HEK293 (cell line): Measurements from ENCODE around the gene AFF4.

ENCODE experiments used
- CTCF ChIA-PET: fragments of 350-600 bp; formaldehyde crosslinking; extraction: SDS; loops from one replicate; lab custom pipeline; 2021; ENCODE audit warnings: antibody characterized with exemption; lab: Yijun Ruan, JAX
- POLR2A ChIA-PET: fragments of 300-600 bp; formaldehyde crosslinking; extraction: SDS; loops from one replicate; lab custom pipeline; 2020; ENCODE audit warnings: antibody characterized with exemption, inconsistent platforms; lab: Yijun Ruan, JAX
- H3K27ac ChIP-seq: fragments of 200-500 bp; sonication (Bioruptor generic); 2 replicates; pipeline ENCODE4 v1.5.1; 2014; ENCODE audit warnings: low read depth, low read length, control low read depth, inconsistent platforms; ENCODE audit errors: extremely low read depth
- H3K36me3 ChIP-seq, 2 experiments: fragments of 200-500 bp in 1 of 2; sonication (Bioruptor generic) in 1 of 2; 1 replicate in 1 of 2; 2 replicates in 1 of 2; pipeline ENCODE4 v1.5.1; 2014 to 2017; ENCODE audit warnings: inconsistent platforms in 2 of 2, low read length in 2 of 2; ENCODE audit not compliant: control insufficient read depth in 2 of 2, insufficient read depth in 1 of 2
- H3K4me1 ChIP-seq: fragments of 200-500 bp; sonication (Bioruptor generic); 2 replicates; pipeline ENCODE4 v1.5.1; 2014; ENCODE audit warnings: mild to moderate bottlenecking, low read length, inconsistent platforms; ENCODE audit not compliant: control insufficient read depth, insufficient read depth
- H3K4me3 ChIP-seq: 2 replicates; pipeline ENCODE4 v1.5.1; 2011; ENCODE audit warnings: low read depth, mild to moderate bottlenecking, control low read depth, low read length, moderate library complexity
- H3K9me3 ChIP-seq: fragments of 200-500 bp; sonication (Bioruptor generic); 2 replicates; pipeline ENCODE4 v1.5.1; 2014; ENCODE audit warnings: low read depth, low read length, inconsistent platforms; ENCODE audit not compliant: control insufficient read depth, insufficient read depth
- CTCF ChIP-seq: fragments of 450-650 bp; formaldehyde crosslinking; IDR thresholded peaks from 2 replicates; pipeline ENCODE4 v1.5.1; 2016; ENCODE audit warnings: missing biosample characterization, missing genetic modification characterization
- ELK4 ChIP-seq: IDR thresholded peaks from 2 replicates; pipeline ENCODE4 v1.6.1; 2011; ENCODE audit warnings: mild to moderate bottlenecking, low read depth, low read length, borderline replicate concordance
- FEZF1 ChIP-seq: fragments of 450-650 bp; formaldehyde crosslinking; IDR thresholded peaks from 2 replicates; pipeline ENCODE4 v1.5.1; 2016; ENCODE audit warnings: missing biosample characterization, missing genetic modification characterization
- GLI4 ChIP-seq: fragments of 450-650 bp; formaldehyde crosslinking; IDR thresholded peaks from 2 replicates; pipeline ENCODE4 v1.5.1; 2016; ENCODE audit warnings: missing biosample characterization, missing genetic modification characterization
- IKZF3 ChIP-seq: fragments of 450-650 bp; IDR thresholded peaks from 2 replicates; pipeline ENCODE4 v1.5.0; 2018; ENCODE audit warnings: missing biosample characterization, mild to moderate bottlenecking, missing genetic modification characterization, moderate library complexity
- KLF7 ChIP-seq: fragments of 450-650 bp; formaldehyde crosslinking; IDR thresholded peaks from 2 replicates; pipeline ENCODE4 v1.5.1; 2016; ENCODE audit warnings: missing biosample characterization, missing genetic modification characterization, borderline replicate concordance
- PRDM10 ChIP-seq: fragments of 450-650 bp; formaldehyde crosslinking; IDR thresholded peaks from 2 replicates; pipeline ENCODE4 v1.5.1; 2016; ENCODE audit warnings: missing biosample characterization, missing genetic modification characterization
- SCRT2 ChIP-seq: fragments of 450-650 bp; formaldehyde crosslinking; IDR thresholded peaks from 2 replicates; pipeline ENCODE4 v1.5.1; 2016; ENCODE audit warnings: missing biosample characterization, missing genetic modification characterization
- ZBTB11 ChIP-seq: fragments of 450-650 bp; formaldehyde crosslinking; conservative IDR thresholded peaks from 2 replicates; pipeline ENCODE4 v1.5.1; 2016; ENCODE audit warnings: low read depth, missing biosample characterization, missing genetic modification characterization
- ZFP69B ChIP-seq: fragments of 450-650 bp; formaldehyde crosslinking; IDR thresholded peaks from 2 replicates; pipeline ENCODE4 v1.5.1; 2016; ENCODE audit warnings: missing biosample characterization, missing genetic modification characterization
- ZNF169 ChIP-seq: fragments of 450-650 bp; formaldehyde crosslinking; IDR thresholded peaks from 2 replicates; pipeline ENCODE4 v1.5.1; 2016; ENCODE audit warnings: missing biosample characterization, missing genetic modification characterization
- ZNF175 ChIP-seq: fragments of 450-650 bp; formaldehyde crosslinking; IDR thresholded peaks from 2 replicates; pipeline ENCODE4 v1.5.1; 2016; ENCODE audit warnings: missing biosample characterization, missing genetic modification characterization
- ZNF280C ChIP-seq: fragments of 450-650 bp; formaldehyde crosslinking; IDR thresholded peaks from 2 replicates; pipeline ENCODE4 v1.5.1; 2016; ENCODE audit warnings: missing biosample characterization, missing genetic modification characterization
- ZNF335 ChIP-seq: fragments of 450-650 bp; formaldehyde crosslinking; conservative IDR thresholded peaks from 2 replicates; pipeline ENCODE4 v1.5.1; 2016; ENCODE audit warnings: missing biosample characterization, missing genetic modification characterization
- ZNF391 ChIP-seq: fragments of 450-650 bp; formaldehyde crosslinking; IDR thresholded peaks from 2 replicates; pipeline ENCODE4 v1.5.1; 2016; ENCODE audit warnings: low read depth, missing biosample characterization, missing genetic modification characterization, borderline replicate concordance
- ZNF394 ChIP-seq: fragments of 450-650 bp; formaldehyde crosslinking; IDR thresholded peaks from 2 replicates; pipeline ENCODE4 v1.5.1; 2016; ENCODE audit warnings: missing biosample characterization, missing genetic modification characterization, mild to moderate bottlenecking, moderate library complexity, borderline replicate concordance
- ZNF513 ChIP-seq: fragments of 450-650 bp; IDR thresholded peaks from 2 replicates; pipeline ENCODE4 v1.5.1; 2018; ENCODE audit warnings: missing biosample characterization, missing genetic modification characterization
- ZNF549 ChIP-seq: fragments of 450-650 bp; IDR thresholded peaks from 2 replicates; pipeline ENCODE4 v1.5.1; 2018; ENCODE audit warnings: missing biosample characterization, missing genetic modification characterization, mild to moderate bottlenecking, inconsistent platforms, moderate library complexity
- ZNF560 ChIP-seq: fragments of 450-650 bp; formaldehyde crosslinking; IDR thresholded peaks from 2 replicates; pipeline ENCODE4 v1.5.1; 2017; ENCODE audit warnings: missing biosample characterization, missing genetic modification characterization, borderline replicate concordance
- ZNF585B ChIP-seq: fragments of 450-650 bp; formaldehyde crosslinking; IDR thresholded peaks from 2 replicates; pipeline ENCODE4 v1.5.1; 2016; ENCODE audit warnings: missing biosample characterization, missing genetic modification characterization
- ZNF658 ChIP-seq: fragments of 450-650 bp; formaldehyde crosslinking; IDR thresholded peaks from 2 replicates; pipeline ENCODE4; 2016; ENCODE audit warnings: missing biosample characterization, missing genetic modification characterization
- ZNF660 ChIP-seq: fragments of 450-650 bp; IDR thresholded peaks from 2 replicates; pipeline ENCODE4 v1.5.1; 2018; ENCODE audit warnings: missing biosample characterization, mild to moderate bottlenecking, missing genetic modification characterization
- ZNF707 ChIP-seq: fragments of 450-650 bp; formaldehyde crosslinking; IDR thresholded peaks from 2 replicates; pipeline ENCODE4 v1.5.1; 2016; ENCODE audit warnings: missing biosample characterization, missing genetic modification characterization
- ZNF791 ChIP-seq: fragments of 450-650 bp; formaldehyde crosslinking; IDR thresholded peaks from 2 replicates; pipeline ENCODE4 v1.5.1; 2016; ENCODE audit warnings: missing biosample characterization, missing genetic modification characterization
- ZNF837 ChIP-seq: fragments of 450-650 bp; formaldehyde crosslinking; IDR thresholded peaks from 2 replicates; pipeline ENCODE4 v1.5.1; 2016; ENCODE audit warnings: missing biosample characterization, missing genetic modification characterization

AFF4 gene

GRCh38 chr5:132905938-132906337 lies 57.5 kb downstream of the AFF4 start:
- H3K36me3 ChIP-seq: peaks cover 20 to 47% of the 10 kb centered on the region in 2 experiments
- POLR2A ChIA-PET: no interaction called here
- TF ChIP-seq PRDM10 (tag by site-specific recombination) (peak; percentile 47), GLI4 (tag by site-specific recombination) (no peak), ZNF169 (tag by site-specific recombination) (no peak), ZNF513 (no peak), ZNF391 (tag by site-specific recombination) (no peak), ZNF175 (tag by site-specific recombination) (no peak), ZNF791 (tag by site-specific recombination) (no peak), ZNF560 (tag by site-specific recombination) (no peak), CTCF (tag by site-specific recombination) (no peak), ZNF549 (tag by site-specific recombination) (no peak), SCRT2 (tag by site-specific recombination) (peak; percentile 44; the same call in 1 of the 2 replicates), KLF7 (tag by site-specific recombination) (no peak), ELK4 (no peak), ZNF394 (tag by site-specific recombination) (no peak), ZNF837 (tag by site-specific recombination) (no peak), ZNF658 (tag by site-specific recombination) (no peak), ZNF280C (tag by site-specific recombination) (no peak), FEZF1 (tag by site-specific recombination) (peak; percentile 46; the same call in 1 of the 2 replicates), ZBTB11 (tag by site-specific recombination) (no peak), ZFP69B (no peak), ZNF585B (tag by site-specific recombination) (no peak), ZNF660 (no peak), IKZF3 (tag by site-specific recombination) (no peak), ZNF335 (tag by site-specific recombination) (no peak), ZNF707 (tag by site-specific recombination) (no peak)

More at GRCh38 chr5:132905938-132906337, 57.5 kb downstream of the AFF4 start:
- Histone ChIP-seq H3K27ac (no peak overlapping the region), H3K4me1 (no peaks in the 10 kb centered on the region), H3K9me3 (no peaks in the 10 kb centered on the region), H3K4me3 (no peak overlapping the region)
- CTCF ChIA-PET: interaction anchor here (0.6 to 1.0 kb wide), 3 partner anchors 23 to 392 kb away, joined by 3 read pairs; no protein-coding TSS in a partner anchor
